ENCODE data around the gene PAX2.

DNA sequence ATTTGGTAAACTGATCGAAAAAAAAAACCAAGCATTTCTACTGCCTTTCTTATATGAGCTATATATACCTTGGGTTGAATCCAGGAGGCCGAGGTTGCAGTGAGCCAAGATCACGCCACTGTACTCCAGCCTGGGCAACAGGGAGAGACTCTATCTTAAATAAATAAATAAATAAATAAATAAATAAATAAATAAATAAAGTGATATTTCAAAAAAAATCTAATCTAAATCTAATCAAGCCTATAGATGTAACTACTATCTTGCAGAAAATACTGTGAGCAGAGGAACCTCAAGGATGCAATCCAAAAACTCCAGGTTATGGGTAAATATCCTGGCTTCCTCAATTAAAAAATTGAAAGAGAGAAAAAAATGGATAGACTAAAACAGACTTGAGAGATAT, 96.1 kb downstream of the PAX2 start:
- TF ChIP-seq EZH2phosphoT487 (IDR thresholded peaks at IDR 0.05; ENCODE audit: insufficient read depth, low read depth) (no peak), EZH2 (IDR thresholded peaks at IDR 0.05; ENCODE audit: insufficient read depth, poor library complexity, severe bottlenecking) (no peak)
